Measurements from ENCODE around the gene LBP. TPM values are rescaled to one million over a fixed set of nuclear protein-coding genes. Genes with fewer than 3 reads are reported as not detected.

Gene LBP
- total RNA-seq, 1 experiment from 2014 or later, result 0.15 TPM

DNA sequence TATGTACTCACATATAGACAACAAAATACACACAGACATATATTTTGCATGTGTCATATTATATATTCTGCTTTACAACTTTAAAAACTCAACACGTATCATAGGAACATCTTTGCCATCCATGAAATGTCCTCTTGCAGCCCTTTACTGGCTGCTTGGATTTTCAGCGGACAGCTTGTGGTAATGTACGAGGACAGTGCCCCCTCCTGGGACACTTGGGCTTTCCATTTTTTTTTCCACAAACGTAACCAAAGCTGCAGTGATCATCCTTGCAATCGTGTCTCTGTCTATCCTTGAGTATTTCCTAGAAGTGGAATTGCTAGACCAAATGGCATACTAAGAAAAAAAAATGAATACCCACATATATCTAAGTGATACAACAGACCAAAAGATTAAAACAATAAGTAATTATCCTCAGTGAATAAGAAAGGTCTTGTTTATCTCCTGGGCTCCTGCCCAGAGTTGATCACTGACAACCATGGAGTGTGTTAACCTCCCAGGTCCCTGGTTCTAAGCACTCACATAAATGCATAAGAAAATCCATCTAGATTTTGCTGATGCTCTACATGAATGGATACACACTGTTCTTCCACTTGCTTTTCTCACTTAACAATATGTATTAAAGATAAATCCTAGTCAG lies 24.2 kb upstream of the LBP start:
- Histone ChIP-seq H3K36me3 (ENCODE audit: control insufficient read depth, insufficient read depth, low read length) (no peaks in the 10 kb centered on the region), H3K9me3 (ENCODE audit: control insufficient read depth, insufficient read depth, low read depth, low read length) (no peaks in the 10 kb centered on the region), H3K4me1 (ENCODE audit: control insufficient read depth, insufficient read depth, low read length) (no peaks in the 10 kb centered on the region), H3K4me3 (ENCODE audit: low read depth in 2 of 2, low read length in 2 of 2) (no peak overlapping the region), H3K27me3 (ENCODE audit: control insufficient read depth, insufficient read depth, low read length) (peaks cover 3% of the 10 kb centered on the region), H3K27ac (ENCODE audit: low read length) (no peak overlapping the region)
- peak; percentile 84 for ATAC-seq
- TF ChIP-seq SIN3A (IDR thresholded peaks at IDR 0.05; ENCODE audit: borderline replicate concordance, insufficient read depth, low read depth, low read length), result no peak
- TF ChIP-seq, protein P1, sequence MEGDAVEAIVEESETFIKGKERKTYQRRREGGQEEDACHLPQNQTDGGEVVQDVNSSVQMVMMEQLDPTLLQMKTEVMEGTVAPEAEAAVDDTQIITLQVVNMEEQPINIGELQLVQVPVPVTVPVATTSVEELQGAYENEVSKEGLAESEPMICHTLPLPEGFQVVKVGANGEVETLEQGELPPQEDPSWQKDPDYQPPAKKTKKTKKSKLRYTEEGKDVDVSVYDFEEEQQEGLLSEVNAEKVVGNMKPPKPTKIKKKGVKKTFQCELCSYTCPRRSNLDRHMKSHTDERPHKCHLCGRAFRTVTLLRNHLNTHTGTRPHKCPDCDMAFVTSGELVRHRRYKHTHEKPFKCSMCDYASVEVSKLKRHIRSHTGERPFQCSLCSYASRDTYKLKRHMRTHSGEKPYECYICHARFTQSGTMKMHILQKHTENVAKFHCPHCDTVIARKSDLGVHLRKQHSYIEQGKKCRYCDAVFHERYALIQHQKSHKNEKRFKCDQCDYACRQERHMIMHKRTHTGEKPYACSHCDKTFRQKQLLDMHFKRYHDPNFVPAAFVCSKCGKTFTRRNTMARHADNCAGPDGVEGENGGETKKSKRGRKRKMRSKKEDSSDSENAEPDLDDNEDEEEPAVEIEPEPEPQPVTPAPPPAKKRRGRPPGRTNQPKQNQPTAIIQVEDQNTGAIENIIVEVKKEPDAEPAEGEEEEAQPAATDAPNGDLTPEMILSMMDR (IDR thresholded peaks at IDR 0.05), result peak; percentile 87
- no peak for TF ChIP-seq POLR2AphosphoS5 (IDR thresholded peaks at IDR 0.05; ENCODE audit: low read depth, low read length)
- no peak for TF ChIP-seq TCF7L2 (IDR thresholded peaks at IDR 0.05; ENCODE audit: low read depth, low read length)
- BruUV-seq (replicated peaks), result no TSS peak
- POLR2A ChIA-PET, result interaction anchor here (0.5 kb wide), 1 partner anchor 260 kb away, joined by 9 read pairs; no protein-coding TSS in a partner anchor
- CTCF ChIA-PET, result interaction anchor here (0.6 to 0.8 kb wide), 6 partner anchors 10 to 1499 kb away, joined by 3 to 10 read pairs (median 3); no protein-coding TSS in a partner anchor
- intact Hi-C loops (cut with micrococcal nuclease; ENCODE audit: unreplicated experiment), result loop anchor here (2.0 to 10.0 kb wide), 2 partner anchors 93 to 267 kb away; no protein-coding TSS in a partner anchor
- in situ Hi-C loops (cut with HindIII; ENCODE audit: low pct_unique_long_range_greater_than_20kb, low sequenced_read_pairs), result no loop called here
- DNase-seq (ENCODE audit: low read depth, low spot score), result no peak

DNA sequence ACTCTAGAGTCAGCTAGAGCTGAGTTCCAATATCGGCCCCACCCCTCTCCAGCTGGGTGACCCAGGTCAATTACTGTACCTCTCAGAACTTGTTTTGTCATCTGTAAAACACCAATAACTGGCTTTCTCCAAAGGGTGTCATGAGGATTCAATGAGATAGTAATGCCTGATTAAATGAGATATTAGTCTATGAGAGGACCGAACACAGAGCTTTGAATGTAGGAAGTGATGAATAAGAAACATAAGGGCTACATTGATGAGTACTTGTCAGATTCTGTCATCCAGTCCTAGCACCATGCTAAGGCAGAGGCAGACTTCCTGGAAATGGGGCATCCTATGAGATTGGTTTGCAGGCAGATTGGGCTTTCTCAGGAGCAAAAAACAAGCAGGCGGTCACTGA lies 22.1 kb upstream of the LBP start:
- no peaks in the 10 kb centered on the region for H3K4me1 ChIP-seq (ENCODE audit: control insufficient read depth, insufficient read depth, low read length)
- POLR2A ChIA-PET, result interaction anchor here (0.7 kb wide), 1 partner anchor 74 kb away, joined by 3 read pairs; no protein-coding TSS in a partner anchor
- CTCF ChIA-PET, result no interaction called here
- no peaks in the 10 kb centered on the region for H3K36me3 ChIP-seq (ENCODE audit: control insufficient read depth, insufficient read depth, low read length)
- H3K27me3 ChIP-seq (ENCODE audit: control insufficient read depth, insufficient read depth, low read length), result no peaks in the 10 kb centered on the region; the same call in 1 of the 2 replicates
- no peak for DNase-seq (ENCODE audit: low read depth, low spot score)
- in situ Hi-C loops (cut with HindIII; ENCODE audit: low pct_unique_long_range_greater_than_20kb, low sequenced_read_pairs) (no loop called here), intact Hi-C loops (cut with micrococcal nuclease; ENCODE audit: unreplicated experiment) (loop anchor here (10.0 kb wide), 1 partner anchor 269 kb away; no protein-coding TSS in a partner anchor)
- H3K27ac ChIP-seq (ENCODE audit: low read length), result no peak overlapping the region
- TF ChIP-seq, protein P1 (IDR thresholded peaks at IDR 0.05), result no peak
- no peak for ATAC-seq
- H3K4me3 ChIP-seq (ENCODE audit: low read depth in 2 of 2, low read length in 2 of 2), result no peak overlapping the region
- no peaks in the 10 kb centered on the region for H3K9me3 ChIP-seq (ENCODE audit: control insufficient read depth, insufficient read depth, low read depth, low read length)
- BruUV-seq (replicated peaks), result no TSS peak

DNA sequence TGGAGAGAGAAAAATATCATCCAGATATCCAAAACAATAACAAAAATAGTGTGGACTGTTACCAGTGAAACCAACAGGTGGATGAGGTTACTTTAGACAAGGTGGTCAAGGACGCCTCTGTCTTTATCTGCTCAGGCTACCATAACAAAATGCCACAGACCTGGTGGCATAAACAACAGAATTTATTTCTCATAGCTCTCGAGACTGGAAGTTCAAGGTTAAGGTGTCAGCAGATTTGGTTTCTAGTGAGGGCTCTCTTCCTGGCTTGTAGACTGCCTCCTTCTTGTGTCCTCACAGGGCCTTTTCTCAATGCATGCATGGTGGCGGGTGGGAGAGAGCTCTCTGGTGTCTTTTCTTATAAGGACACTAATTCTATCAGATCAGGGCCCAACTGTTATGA lies 21.1 kb upstream of the LBP start:
- DNase-seq (ENCODE audit: low read depth, low spot score) (no peak), ATAC-seq (no peak)
- Histone ChIP-seq H3K4me3 (ENCODE audit: low read depth in 2 of 2, low read length in 2 of 2) (no peak overlapping the region), H3K27me3 (ENCODE audit: control insufficient read depth, insufficient read depth, low read length) (no peaks in the 10 kb centered on the region; the same call in 1 of the 2 replicates), H3K9me3 (ENCODE audit: control insufficient read depth, insufficient read depth, low read depth, low read length) (no peaks in the 10 kb centered on the region), H3K36me3 (ENCODE audit: control insufficient read depth, insufficient read depth, low read length) (no peaks in the 10 kb centered on the region), H3K27ac (ENCODE audit: low read length) (no peak overlapping the region), H3K4me1 (ENCODE audit: control insufficient read depth, insufficient read depth, low read length) (no peaks in the 10 kb centered on the region)
- BruUV-seq (replicated peaks), result no TSS peak
- TF ChIP-seq SIN3A (IDR thresholded peaks at IDR 0.05; ENCODE audit: borderline replicate concordance, insufficient read depth, low read depth, low read length), result no peak
- TF ChIP-seq, protein P1 (IDR thresholded peaks at IDR 0.05), result no peak
- TF ChIP-seq POLR2AphosphoS5 (IDR thresholded peaks at IDR 0.05; ENCODE audit: low read depth, low read length), result no peak
- TF ChIP-seq, protein P2, sequence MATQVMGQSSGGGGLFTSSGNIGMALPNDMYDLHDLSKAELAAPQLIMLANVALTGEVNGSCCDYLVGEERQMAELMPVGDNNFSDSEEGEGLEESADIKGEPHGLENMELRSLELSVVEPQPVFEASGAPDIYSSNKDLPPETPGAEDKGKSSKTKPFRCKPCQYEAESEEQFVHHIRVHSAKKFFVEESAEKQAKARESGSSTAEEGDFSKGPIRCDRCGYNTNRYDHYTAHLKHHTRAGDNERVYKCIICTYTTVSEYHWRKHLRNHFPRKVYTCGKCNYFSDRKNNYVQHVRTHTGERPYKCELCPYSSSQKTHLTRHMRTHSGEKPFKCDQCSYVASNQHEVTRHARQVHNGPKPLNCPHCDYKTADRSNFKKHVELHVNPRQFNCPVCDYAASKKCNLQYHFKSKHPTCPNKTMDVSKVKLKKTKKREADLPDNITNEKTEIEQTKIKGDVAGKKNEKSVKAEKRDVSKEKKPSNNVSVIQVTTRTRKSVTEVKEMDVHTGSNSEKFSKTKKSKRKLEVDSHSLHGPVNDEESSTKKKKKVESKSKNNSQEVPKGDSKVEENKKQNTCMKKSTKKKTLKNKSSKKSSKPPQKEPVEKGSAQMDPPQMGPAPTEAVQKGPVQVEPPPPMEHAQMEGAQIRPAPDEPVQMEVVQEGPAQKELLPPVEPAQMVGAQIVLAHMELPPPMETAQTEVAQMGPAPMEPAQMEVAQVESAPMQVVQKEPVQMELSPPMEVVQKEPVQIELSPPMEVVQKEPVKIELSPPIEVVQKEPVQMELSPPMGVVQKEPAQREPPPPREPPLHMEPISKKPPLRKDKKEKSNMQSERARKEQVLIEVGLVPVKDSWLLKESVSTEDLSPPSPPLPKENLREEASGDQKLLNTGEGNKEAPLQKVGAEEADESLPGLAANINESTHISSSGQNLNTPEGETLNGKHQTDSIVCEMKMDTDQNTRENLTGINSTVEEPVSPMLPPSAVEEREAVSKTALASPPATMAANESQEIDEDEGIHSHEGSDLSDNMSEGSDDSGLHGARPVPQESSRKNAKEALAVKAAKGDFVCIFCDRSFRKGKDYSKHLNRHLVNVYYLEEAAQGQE (IDR thresholded peaks at IDR 0.05; ENCODE audit: insufficient read depth in 1 of 2, low read depth in 2 of 2, low read length in 1 of 2), result no peak
- no peak for TF ChIP-seq TCF7L2 (IDR thresholded peaks at IDR 0.05; ENCODE audit: low read depth, low read length)
- intact Hi-C loops (cut with micrococcal nuclease; ENCODE audit: unreplicated experiment) (loop anchor here (10.0 kb wide), 1 partner anchor 270 kb away; no protein-coding TSS in a partner anchor), in situ Hi-C loops (cut with HindIII; ENCODE audit: low pct_unique_long_range_greater_than_20kb, low sequenced_read_pairs) (no loop called here)
- ChIA-PET POLR2A (no interaction called here), CTCF (no interaction called here)
